Endothelial cell of umbilical vein (primary cell): ENCODE measurements around the gene FBXO11. TPM values are rescaled to one million over a fixed set of nuclear protein-coding genes. Genes with fewer than 3 reads are reported as not detected.

ENCODE experiments used
- BruUV-seq: library from RNA; stranded (reverse); fragments of 400-500 nt; replicated peaks from 2 replicates; lab custom pipeline; 2021; lab: Mats Ljungman, UMichigan
- CTCF ChIA-PET: fragments of 300-600, 350-600 bp; sonication (Branson Sonifier 250); formaldehyde crosslinking; loops from one replicate; lab custom pipeline; 2021; ENCODE audit warnings: antibody characterized with exemption, inconsistent platforms; lab: Charles Lee
- POLR2A ChIA-PET: fragments of 300-600, 350-600 bp; sonication (Branson Sonifier 250); formaldehyde crosslinking; loops from one replicate; lab custom pipeline; 2021; ENCODE audit warnings: antibody characterized with exemption, inconsistent platforms; lab: Charles Lee
- DNase-seq: peaks from one replicate; pipeline ENCODE4 v3.0.0-alpha.2; 2011; ENCODE audit warnings: low read depth, low spot score
- FAIRE-seq: peaks from 2 replicates; lab custom pipeline; 2011; peaks lifted over from hg19 to GRCh38; lab: Jason Lieb, UNC
- H2AFZ ChIP-seq: 2 replicates; pipeline ENCODE4 v1.6.0; 2012; ENCODE audit warnings: low read depth, low read length, control low read depth, inconsistent platforms
- H3K27ac ChIP-seq: 2 replicates; pipeline ENCODE4 v1.5.1; 2011; ENCODE audit warnings: low read depth, mild to moderate bottlenecking, control low read depth, low read length, moderate library complexity; ENCODE audit not compliant: insufficient read depth
- H3K27me3 ChIP-seq, 2 experiments: 2 replicates each; pipeline versions ENCODE4 v1.6.0 to v1.6.1; 2011; ENCODE audit warnings: low read length in 2 of 2, mixed read lengths in 1 of 2; ENCODE audit not compliant: control insufficient read depth in 2 of 2, insufficient read depth in 2 of 2
- H3K36me3 ChIP-seq, 2 experiments: 2 replicates in 1 of 2; 3 replicates in 1 of 2; pipeline ENCODE4 v1.5.1; 2011; ENCODE audit warnings: low read length in 2 of 2, mild to moderate bottlenecking in 1 of 2, moderate library complexity in 1 of 2; ENCODE audit not compliant: control insufficient read depth in 2 of 2, insufficient read depth in 2 of 2; ENCODE audit errors: extremely low read depth in 1 of 2
- H3K4me1 ChIP-seq: 3 replicates; pipeline ENCODE4 v1.5.1; 2011; ENCODE audit warnings: mild to moderate bottlenecking, low read length; ENCODE audit not compliant: control insufficient read depth, insufficient read depth; ENCODE audit errors: extremely low read depth
- H3K4me2 ChIP-seq: 2 replicates; pipeline ENCODE4 v1.6.1; 2011; ENCODE audit warnings: low read length, control low read depth, mixed read lengths; ENCODE audit not compliant: insufficient read depth
- H3K4me3 ChIP-seq, 3 experiments: fragments of 200-600 bp in 1 of 3; sonication (generic), shearing (Covaris generic) in 1 of 3; replicated peaks in 1 of 3; 2 replicates each; pipeline ENCODE4 v1.5.1; 2011 to 2016; ENCODE audit warnings: control low read depth in 3 of 3, low read length in 3 of 3, mild to moderate bottlenecking in 2 of 3, inconsistent platforms in 1 of 3, low read depth in 1 of 3, moderate library complexity in 1 of 3; ENCODE audit not compliant: insufficient read depth in 1 of 3
- H3K79me2 ChIP-seq: 2 replicates; pipeline ENCODE4 v1.6.0; 2012; ENCODE audit warnings: low read length, inconsistent platforms; ENCODE audit not compliant: control insufficient read depth, insufficient read depth
- H3K9ac ChIP-seq: replicated peaks from 2 replicates; pipeline ENCODE3; 2011; ENCODE audit warnings: low read length, control low read depth; ENCODE audit not compliant: insufficient read depth; ENCODE audit errors: extremely low read depth
- H3K9me1 ChIP-seq: replicated peaks from 3 replicates; pipeline ENCODE4 v1.6.0; 2011; ENCODE audit warnings: mild to moderate bottlenecking, low read length; ENCODE audit not compliant: control insufficient read depth, insufficient read depth; ENCODE audit errors: extremely low read depth
- H3K9me3 ChIP-seq: replicated peaks from 2 replicates; pipeline ENCODE4 v1.5.1; 2012; ENCODE audit warnings: low read length, inconsistent platforms; ENCODE audit not compliant: control insufficient read depth, insufficient read depth
- H4K20me1 ChIP-seq: replicated peaks from 2 replicates; pipeline ENCODE3; 2011; ENCODE audit warnings: mild to moderate bottlenecking, low read length; ENCODE audit not compliant: control insufficient read depth, insufficient read depth; ENCODE audit errors: extremely low read depth
- EZH2 ChIP-seq: IDR thresholded peaks from 2 replicates; pipeline ENCODE4 v1.6.1; 2012; ENCODE audit warnings: borderline replicate concordance, low read depth, mild to moderate bottlenecking, moderate library complexity, low read length, inconsistent platforms; ENCODE audit not compliant: severe bottlenecking
- FOS ChIP-seq: IDR thresholded peaks from 2 replicates; pipeline ENCODE4 v1.6.1; 2011; ENCODE audit warnings: mild to moderate bottlenecking, low read length, moderate library complexity, borderline replicate concordance; ENCODE audit not compliant: insufficient read depth
- GATA2 ChIP-seq: IDR thresholded peaks from 2 replicates; pipeline ENCODE4 v1.7.0; 2011; ENCODE audit warnings: low read depth, mild to moderate bottlenecking, moderate library complexity, mixed read lengths, low read length; ENCODE audit not compliant: insufficient read length, insufficient read depth
- JUN ChIP-seq: IDR thresholded peaks from 2 replicates; pipeline ENCODE4 v1.6.1; 2011; ENCODE audit warnings: borderline replicate concordance, low read depth; ENCODE audit not compliant: insufficient read length, insufficient read depth
- MYC ChIP-seq: IDR thresholded peaks from one replicate; pipeline ENCODE4 v1.6.1; 2011; ENCODE audit warnings: mild to moderate bottlenecking, low read depth, low read length
- POLR2A ChIP-seq: IDR thresholded peaks from 2 replicates; pipeline ENCODE4 v1.6.1; 2012; ENCODE audit warnings: low read depth, mild to moderate bottlenecking, control low read depth, low read length
- POLR2AphosphoS5 ChIP-seq: IDR thresholded peaks from 2 replicates; pipeline ENCODE4 v1.6.1; 2012; ENCODE audit warnings: low read depth, mild to moderate bottlenecking, control low read depth, low read length, moderate library complexity; ENCODE audit not compliant: insufficient read depth
- dilution Hi-C: fragments of 300-500 bp; cut with MboI; formaldehyde crosslinking; loops from one replicate; pipeline ENCODE4 v1.15.0; 2019; ENCODE audit warnings: low sequenced_read_pairs; ENCODE audit not compliant: extremely low pct_ligation_motif_present
- intact Hi-C: fragments of 100-400 bp; cut with micrococcal nuclease; formaldehyde crosslinking; loops from one replicate; pipeline ENCODE4 v1.10.0; 2022
- polyA plus RNA-seq, 4 experiments: library from polyadenylated mRNA; depleted of rRNA in 3 of 4; stranded (reverse) in 3 of 4; unstranded in 1 of 4; fragments of >200 nt; gene quantifications; 2 replicates each; pipeline versions ENCODE4 v1.2.1 to v1.2.3, GENCODE V29; 2011 to 2012; ENCODE audit warnings: missing spikeins in 1 of 4
- total RNA-seq: library from RNA; stranded (reverse); gene quantifications from 2 replicates; pipeline ENCODE4 v1.2.3, GENCODE V29; 2021
- TF ChIP-seq, protein P1 (sequence below), 2 donors: IDR thresholded peaks; 1 replicate in 1 of 2; 2 replicates in 1 of 2; pipeline ENCODE4 v1.5.1; 2011; ENCODE audit warnings: low read length in 2 of 2, mild to moderate bottlenecking in 2 of 2, moderate library complexity in 2 of 2, control low read depth in 1 of 2, inconsistent platforms in 1 of 2, low read depth in 1 of 2; ENCODE audit not compliant: insufficient read depth in 1 of 2; ENCODE audit errors: extremely low read depth in 1 of 2
- TF ChIP-seq, protein P2 (sequence below): IDR thresholded peaks from 2 replicates; pipeline ENCODE4 v1.6.1; 2011; ENCODE audit not compliant: insufficient read depth, insufficient read length

FBXO11 gene
- total and polyA plus RNA-seq, 2 donors (not counting 3 experiments of a cell fraction or from before 2014, with no cell fraction given), result 23.4 to 59.6 TPM

DNA sequence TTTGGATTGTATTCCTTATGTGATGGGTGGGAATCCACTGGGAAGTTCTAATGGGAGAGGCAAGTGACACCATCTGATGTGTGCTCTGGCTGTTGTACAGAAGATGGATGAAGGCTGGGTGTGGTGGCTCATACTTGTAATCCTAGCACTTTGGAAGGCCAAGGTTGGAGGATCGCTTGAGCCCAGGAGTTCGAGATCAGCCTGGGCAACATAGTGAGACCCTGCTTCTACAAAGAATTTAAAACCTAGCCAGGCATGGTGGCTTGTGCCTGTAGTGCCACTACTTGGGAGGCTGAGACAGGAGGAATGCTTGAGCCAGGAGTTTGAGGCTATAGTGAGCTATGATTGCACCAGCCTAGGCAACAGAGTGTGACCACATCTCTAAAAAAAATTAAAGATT, 134.0 kb downstream of the FBXO11 start:
- ChIA-PET POLR2A (no interaction called here), CTCF (interaction anchor here (1.8 kb wide), 1 partner anchor 335 kb away, joined by 6 read pairs; no protein-coding TSS in a partner anchor)
- TF ChIP-seq JUN (no peak), POLR2AphosphoS5 (no peak), FOS (no peak), GATA2 (no peak), MYC (no peak), EZH2 (no peak), POLR2A (no peak)
- TF ChIP-seq, protein P1, sequence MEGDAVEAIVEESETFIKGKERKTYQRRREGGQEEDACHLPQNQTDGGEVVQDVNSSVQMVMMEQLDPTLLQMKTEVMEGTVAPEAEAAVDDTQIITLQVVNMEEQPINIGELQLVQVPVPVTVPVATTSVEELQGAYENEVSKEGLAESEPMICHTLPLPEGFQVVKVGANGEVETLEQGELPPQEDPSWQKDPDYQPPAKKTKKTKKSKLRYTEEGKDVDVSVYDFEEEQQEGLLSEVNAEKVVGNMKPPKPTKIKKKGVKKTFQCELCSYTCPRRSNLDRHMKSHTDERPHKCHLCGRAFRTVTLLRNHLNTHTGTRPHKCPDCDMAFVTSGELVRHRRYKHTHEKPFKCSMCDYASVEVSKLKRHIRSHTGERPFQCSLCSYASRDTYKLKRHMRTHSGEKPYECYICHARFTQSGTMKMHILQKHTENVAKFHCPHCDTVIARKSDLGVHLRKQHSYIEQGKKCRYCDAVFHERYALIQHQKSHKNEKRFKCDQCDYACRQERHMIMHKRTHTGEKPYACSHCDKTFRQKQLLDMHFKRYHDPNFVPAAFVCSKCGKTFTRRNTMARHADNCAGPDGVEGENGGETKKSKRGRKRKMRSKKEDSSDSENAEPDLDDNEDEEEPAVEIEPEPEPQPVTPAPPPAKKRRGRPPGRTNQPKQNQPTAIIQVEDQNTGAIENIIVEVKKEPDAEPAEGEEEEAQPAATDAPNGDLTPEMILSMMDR (IDR thresholded peaks at IDR 0.05; ENCODE audit: extremely low read depth in 1 of 2, insufficient read depth in 1 of 2, low read depth in 1 of 2, low read length in 2 of 2), result no peak
- TF ChIP-seq, protein P2, sequence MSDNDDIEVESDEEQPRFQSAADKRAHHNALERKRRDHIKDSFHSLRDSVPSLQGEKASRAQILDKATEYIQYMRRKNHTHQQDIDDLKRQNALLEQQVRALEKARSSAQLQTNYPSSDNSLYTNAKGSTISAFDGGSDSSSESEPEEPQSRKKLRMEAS, result no peak
- dilution Hi-C loops (no loop called here), intact Hi-C loops (no loop called here)
- H3K4me3 ChIP-seq, result no peak overlapping the region
- no peaks in the 10 kb centered on the region for H3K27me3 ChIP-seq
- H3K79me2 ChIP-seq, result no peaks in the 10 kb centered on the region
- no peak overlapping the region for H3K4me2 ChIP-seq
- H3K4me1 ChIP-seq, result no peaks in the 10 kb centered on the region
- no peaks in the 10 kb centered on the region for H4K20me1 ChIP-seq
- no peaks in the 10 kb centered on the region for H3K9me3 ChIP-seq
- no TSS peak for BruUV-seq
- no peak overlapping the region for H3K27ac ChIP-seq
- H3K9me1 ChIP-seq, result no peaks in the 10 kb centered on the region
- H3K9ac ChIP-seq, result no peak overlapping the region
- DNase-seq, result no peak
- H2AFZ ChIP-seq, result no peak overlapping the region
- H3K36me3 ChIP-seq, result no peaks in the 10 kb centered on the region
- FAIRE-seq, result no peak
